K562 (cell line): ENCODE measurements around the gene MYL5. TPM values are rescaled to one million over a fixed set of nuclear protein-coding genes. Genes with fewer than 3 reads are reported as not detected.

Experiments
- ATF7 ChIP-seq: fragments of 450-650 bp; IDR thresholded peaks from 2 replicates; pipeline ENCODE4 v1.7.1; 2014; ENCODE audit warnings: mild to moderate bottlenecking, moderate library complexity
- CREB1 ChIP-seq, 2 experiments: sonication (generic) in 1 of 2; formaldehyde crosslinking in 1 of 2; IDR thresholded peaks; 2 replicates each; pipeline versions ENCODE4 v1.6.1 to v1.8.0; 2012 to 2022; ENCODE audit warnings: inconsistent platforms in 1 of 2, mild to moderate bottlenecking in 1 of 2, missing genetic modification reagents in 1 of 2, moderate library complexity in 1 of 2
- CTCF ChIP-seq, 3 experiments: IDR thresholded peaks in 2 of 3; conservative IDR thresholded peaks in 1 of 3; 2 replicates each; pipeline ENCODE4 v1.5.1; 2011 to 2012; ENCODE audit warnings: low read length in 3 of 3, mild to moderate bottlenecking in 3 of 3, control low read depth in 2 of 3, improper control_type of control experiment in 1 of 3, inconsistent platforms in 1 of 3, low read depth in 1 of 3, mixed read lengths in 1 of 3, moderate library complexity in 1 of 3; ENCODE audit not compliant: insufficient read depth in 2 of 3
- E2F8 ChIP-seq: fragments of 450-650 bp; IDR thresholded peaks from 2 replicates; pipeline ENCODE4 v1.7.1; 2018; ENCODE audit warnings: mild to moderate bottlenecking, low read depth; ENCODE audit not compliant: partially characterized antibody
- MAFG ChIP-seq: fragments of 450-650 bp; conservative IDR thresholded peaks from 2 replicates; pipeline ENCODE4 v1.6.1; 2016; ENCODE audit warnings: missing genetic modification characterization, missing compliant biosample characterization
- MAZ ChIP-seq, 2 experiments: fragments of 450-650 bp in 1 of 2; sonication (generic) in 1 of 2; formaldehyde crosslinking; IDR thresholded peaks in 1 of 2; conservative IDR thresholded peaks in 1 of 2; 2 replicates each; pipeline versions ENCODE4 v1.4.0 to v1.5.0; 2020; ENCODE audit warnings: mild to moderate bottlenecking in 1 of 2, missing genetic modification reagents in 1 of 2
- MEF2A ChIP-seq: IDR thresholded peaks from 2 replicates; pipeline ENCODE4 v1.6.1; 2011; ENCODE audit warnings: low read depth, mild to moderate bottlenecking, low read length, moderate library complexity; ENCODE audit not compliant: control insufficient read depth
- NELFE ChIP-seq: IDR thresholded peaks from 2 replicates; pipeline ENCODE4 v1.6.1; 2011; ENCODE audit warnings: mild to moderate bottlenecking; ENCODE audit not compliant: insufficient read depth, insufficient read length
- NEUROD1 ChIP-seq: fragments of 150-350 bp; IDR thresholded peaks from 2 replicates; pipeline ENCODE4 v1.6.1; 2014; ENCODE audit warnings: borderline replicate concordance, low read length, low read depth; ENCODE audit not compliant: partially characterized antibody
- NFE2L1 ChIP-seq: fragments of 450-650 bp; IDR thresholded peaks from 2 replicates; pipeline ENCODE4 v1.6.1; 2016; ENCODE audit warnings: missing genetic modification characterization, low read depth, mild to moderate bottlenecking, missing compliant biosample characterization, moderate library complexity, borderline replicate concordance
- POLR2A ChIP-seq: fragments of 450-650 bp; conservative IDR thresholded peaks from 2 replicates; pipeline ENCODE4 v1.6.1; 2016
- POLR2G ChIP-seq: fragments of 200-400 bp; formaldehyde crosslinking; IDR thresholded peaks from 2 replicates; pipeline ENCODE4 v1.6.1; 2017; ENCODE audit warnings: low read depth, mild to moderate bottlenecking, antibody characterized with exemption, low read length, moderate library complexity
- PURB ChIP-seq: sonication (generic); formaldehyde crosslinking; IDR thresholded peaks from 2 replicates; pipeline ENCODE4 v1.9.0; 2021; ENCODE audit warnings: low read depth, mild to moderate bottlenecking, missing genetic modification reagents
- RB1 ChIP-seq: fragments of 450-650 bp; IDR thresholded peaks from 2 replicates; pipeline ENCODE4 v1.6.1; 2017; ENCODE audit warnings: low read depth, mild to moderate bottlenecking
- SMARCA4 ChIP-seq: fragments of 450-650 bp; IDR thresholded peaks from 2 replicates; pipeline ENCODE4 v1.6.1; 2016
- SP1 ChIP-seq: sonication (generic); formaldehyde crosslinking; IDR thresholded peaks from 2 replicates; pipeline ENCODE4 v1.8.1; 2022; ENCODE audit warnings: mild to moderate bottlenecking, missing genetic modification reagents
- TCF15 ChIP-seq: fragments of 250-450 bp; sonication (Bioruptor Pico); IDR thresholded peaks from 2 replicates; pipeline ENCODE4 v1.8.0; 2022; ENCODE audit warnings: moderate library complexity, mild to moderate bottlenecking, inconsistent platforms
- TEAD4 ChIP-seq, 2 experiments: sonication (generic) in 1 of 2; formaldehyde crosslinking in 1 of 2; IDR thresholded peaks; 2 replicates each; pipeline versions ENCODE4 v1.6.1 to v1.8.0; 2012 to 2022; ENCODE audit warnings: borderline replicate concordance in 1 of 2, inconsistent platforms in 1 of 2, low read length in 1 of 2, mild to moderate bottlenecking in 1 of 2, missing genetic modification reagents in 1 of 2
- VEZF1 ChIP-seq: fragments of 200-800 bp; sonication (Bioruptor generic); IDR thresholded peaks from 2 replicates; pipeline ENCODE4 v1.6.1; 2017; ENCODE audit warnings: missing genetic modification characterization, missing compliant biosample characterization
- XRCC3 ChIP-seq: fragments of 450-650 bp; IDR thresholded peaks from 2 replicates; pipeline ENCODE4 v1.6.1; 2017; ENCODE audit warnings: mild to moderate bottlenecking, moderate library complexity
- ZNF57 ChIP-seq: fragments of 450-650 bp; formaldehyde crosslinking; IDR thresholded peaks from 2 replicates; pipeline ENCODE4 v1.4.0; 2020; ENCODE audit warnings: mild to moderate bottlenecking, moderate library complexity
- polyA plus RNA-seq, 8 experiments: library from polyadenylated mRNA; depleted of rRNA in 4 of 8; stranded (reverse) in 5 of 8; unstranded in 3 of 8; fragments of >200 nt; fragmentation: Nextera tagmentation in 2 of 8; fragmentation: Illumina TruSeq in 1 of 8; extraction: Ambion mirVana in 2 of 8; extraction: Trizol in 1 of 8; gene quantifications; 2 replicates each; pipeline versions ENCODE4 v1.2.1 to v1.2.3, GENCODE V29; 2011 to 2014; ENCODE audit warnings: inconsistent platforms in 1 of 8, missing spikeins in 1 of 8
- total RNA-seq, 7 experiments: library from RNA; depleted of rRNA in 6 of 7; stranded (reverse); fragments of >200 nt in 6 of 7; fragmentation: Illumina TruSeq in 2 of 7; extraction: Trizol in 2 of 7; gene quantifications; 2 replicates each; pipeline versions ENCODE4 v1.2.1 to v1.2.3, GENCODE V29; 2011 to 2021; ENCODE audit warnings: low replicate concordance in 1 of 7

MYL5 gene
- total and polyA plus RNA-seq, 9 of the 15 experiments (the other 6 are each of a cell fraction or from before 2014, with no cell fraction given), result 1.4 to 10.0 (median 4.1) TPM

- TF ChIP-seq MAZ (CRISPR knock-in tag; conservative IDR thresholded peaks at IDR 0.05 in 1 of 2, IDR thresholded peaks at IDR 0.05 in 1 of 2), result peak; percentile 86 to 96
- TF ChIP-seq VEZF1 (CRISPR knock-in tag), result peak; percentile 83
- no peak for TF ChIP-seq NELFE
- TF ChIP-seq CREB1 (IDR thresholded peaks at IDR 0.05), result 0 out of 2 replicates have a peak, but pooled peaks have one; percentile 23
- peak; percentile 44; the same call in 1 of the 2 replicates for TF ChIP-seq CREB1 (CRISPR knock-in tag; IDR thresholded peaks at IDR 0.05)
- no peak for TF ChIP-seq ZNF57
- TF ChIP-seq RB1, result peak; percentile 69
- TF ChIP-seq E2F8, result no peak
- peak; percentile 76 for TF ChIP-seq SP1 (CRISPR knock-in tag)
- TF ChIP-seq MEF2A, result no peak
- peak; percentile 47 for TF ChIP-seq NEUROD1
- no peak for TF ChIP-seq XRCC3
- TF ChIP-seq POLR2A, result no peak
- TF ChIP-seq PURB (CRISPR knock-in tag), result no peak
- peak; percentile 34; the same call in 1 of the 2 replicates for TF ChIP-seq ATF7
- TF ChIP-seq TEAD4 (IDR thresholded peaks at IDR 0.05; ENCODE audit: low read length), result 0 out of 2 replicates have a peak, but pooled peaks have one; percentile 11
- TF ChIP-seq TEAD4 (CRISPR knock-in tag; IDR thresholded peaks at IDR 0.05; ENCODE audit: borderline replicate concordance), result no peak
- TF ChIP-seq TCF15, result no peak
- TF ChIP-seq CTCF (IDR thresholded peaks at IDR 0.05 in 2 of 3, conservative IDR thresholded peaks at IDR 0.05 in 1 of 3; ENCODE audit: insufficient read depth in 2 of 3, low read depth in 1 of 3, low read length in 3 of 3), result peak; percentile 82 to 85 (median 84)
- TF ChIP-seq NFE2L1 (tag), result no peak
- peak; percentile 52; the same call in 1 of the 2 replicates for TF ChIP-seq SMARCA4
- no peak; the same call in 1 of the 2 replicates for TF ChIP-seq POLR2G
- TF ChIP-seq MAFG, result no peak
Observed at GRCh38 chr4:683982-684622, 9.8 kb downstream of the MYL5 start (continued).
